H9 (cell line): Measurements from ENCODE around the gene ANK3. TPM values are rescaled to one million over a fixed set of nuclear protein-coding genes. Genes with fewer than 3 reads are reported as not detected.

ENCODE experiments used
- DNase-seq: peaks from one replicate; pipeline ENCODE4 v3.0.0-alpha.2; 2017
- H2AFZ ChIP-seq: one replicate; pipeline ENCODE4 v1.6.1; 2013; ENCODE audit warnings: mild to moderate bottlenecking, low read length, control low read depth, moderate library complexity
- H2AK5ac ChIP-seq: 2 replicates; pipeline ENCODE4 v1.6.1; 2013; ENCODE audit warnings: low read length, control low read depth, mixed read lengths; ENCODE audit not compliant: insufficient read length
- H2BK120ac ChIP-seq: one replicate; pipeline ENCODE4 v1.6.1; 2013; ENCODE audit warnings: low read depth, mild to moderate bottlenecking, low read length, control low read depth, inconsistent platforms; ENCODE audit not compliant: poor library complexity, severe bottlenecking
- H2BK12ac ChIP-seq: 2 replicates; pipeline ENCODE4 v1.6.1; 2013; ENCODE audit warnings: low read length, control low read depth, mixed read lengths, low read depth; ENCODE audit not compliant: insufficient read length
- H2BK15ac ChIP-seq: 2 replicates; pipeline ENCODE4 v1.6.1; 2013; ENCODE audit warnings: low read depth, low read length, control low read depth
- H2BK20ac ChIP-seq: one replicate; pipeline ENCODE4 v1.6.1; 2013; ENCODE audit warnings: low read depth, mild to moderate bottlenecking, low read length, control low read depth, inconsistent platforms; ENCODE audit not compliant: poor library complexity, severe bottlenecking
- H2BK5ac ChIP-seq: 2 replicates; pipeline ENCODE4 v1.6.1; 2013; ENCODE audit warnings: low read length, control low read depth, mixed read lengths; ENCODE audit not compliant: insufficient read length
- H3K14ac ChIP-seq: 2 replicates; pipeline ENCODE4 v1.6.1; 2013; ENCODE audit warnings: low read length, control low read depth; ENCODE audit not compliant: insufficient read depth
- H3K18ac ChIP-seq: 2 replicates; pipeline ENCODE4 v1.6.1; 2013; ENCODE audit warnings: low read depth, mild to moderate bottlenecking, mixed read lengths, low read length, control low read depth; ENCODE audit not compliant: insufficient read length
- H3K23ac ChIP-seq: 2 replicates; pipeline ENCODE4 v1.6.1; 2013; ENCODE audit warnings: low read length, control low read depth, mixed read lengths, low read depth; ENCODE audit not compliant: insufficient read length
- H3K23me2 ChIP-seq: 2 replicates; pipeline ENCODE4 v1.6.1; 2013; ENCODE audit warnings: low read depth, mild to moderate bottlenecking, mixed read lengths, low read length, control low read depth; ENCODE audit not compliant: insufficient read length, poor library complexity, severe bottlenecking
- H3K27ac ChIP-seq: 2 replicates; pipeline ENCODE4 v1.5.1; 2013; ENCODE audit warnings: low read length, control low read depth, mixed read lengths, low read depth; ENCODE audit not compliant: insufficient read length
- H3K27me3 ChIP-seq: 2 replicates; pipeline ENCODE4 v1.6.1; 2013; ENCODE audit warnings: low read length, control low read depth, inconsistent platforms; ENCODE audit not compliant: insufficient read depth
- H3K4ac ChIP-seq: 2 replicates; pipeline ENCODE4 v1.6.1; 2013; ENCODE audit warnings: low read depth, mild to moderate bottlenecking, control low read depth, inconsistent platforms, low read length, moderate library complexity
- H3K4me1 ChIP-seq: 2 replicates; pipeline ENCODE4 v1.6.1; 2013; ENCODE audit warnings: low read length, control low read depth, inconsistent platforms; ENCODE audit not compliant: insufficient read depth
- H3K4me2 ChIP-seq: 2 replicates; pipeline ENCODE4 v1.6.1; 2013; ENCODE audit warnings: low read length, control low read depth, mixed read lengths; ENCODE audit not compliant: insufficient read length, insufficient read depth
- H3K56ac ChIP-seq: 2 replicates; pipeline ENCODE4 v1.6.1; 2013; ENCODE audit warnings: low read depth, mild to moderate bottlenecking, mixed read lengths, low read length, control low read depth; ENCODE audit not compliant: insufficient read length
- H3K79me1 ChIP-seq: 2 replicates; pipeline ENCODE4 v1.6.1; 2013; ENCODE audit warnings: low read depth, mild to moderate bottlenecking, moderate library complexity, low read length, control low read depth, inconsistent platforms; ENCODE audit not compliant: insufficient read depth, poor library complexity, severe bottlenecking
- H3K79me2 ChIP-seq: 2 replicates; pipeline ENCODE4 v1.6.1; 2013; ENCODE audit warnings: low read length, control low read depth, inconsistent platforms; ENCODE audit not compliant: insufficient read depth
- H3K9ac ChIP-seq: 2 replicates; pipeline ENCODE4 v1.6.1; 2013; ENCODE audit warnings: low read length, control low read depth, mixed read lengths; ENCODE audit not compliant: insufficient read length; ENCODE audit errors: extremely low read depth
- H3K9me3 ChIP-seq: one replicate; pipeline ENCODE4 v1.6.1; 2013; ENCODE audit warnings: low read depth, low read length, inconsistent platforms; ENCODE audit not compliant: control insufficient read depth
- H3T11ph ChIP-seq: one replicate; pipeline ENCODE4 v1.6.1; 2013; ENCODE audit warnings: mild to moderate bottlenecking, low read length, control low read depth, inconsistent platforms
- H4K20me1 ChIP-seq: one replicate; pipeline ENCODE4 v1.6.1; 2013; ENCODE audit not compliant: control insufficient read depth, insufficient read length, insufficient read depth
- H4K5ac ChIP-seq: 2 replicates; pipeline ENCODE4 v1.6.1; 2013; ENCODE audit warnings: low read depth, mild to moderate bottlenecking, mixed read lengths, low read length, control low read depth; ENCODE audit not compliant: insufficient read length
- H4K8ac ChIP-seq: replicated peaks from 2 replicates; pipeline ENCODE4 v1.6.1; 2013; ENCODE audit warnings: low read length, control low read depth, mixed read lengths, low read depth; ENCODE audit not compliant: insufficient read length
- H4K91ac ChIP-seq: 2 replicates; pipeline ENCODE4 v1.6.1; 2013; ENCODE audit warnings: low read depth, mild to moderate bottlenecking, moderate library complexity, mixed read lengths, low read length, control low read depth; ENCODE audit not compliant: insufficient read length
- H3K27ac Mint-ChIP-seq, 3 experiments: 2 replicates in 2 of 3; 3 replicates in 1 of 3; pipeline ENCODE4 v1.8.0; 2020 to 2021; ENCODE audit warnings: mixed read lengths in 3 of 3, mild to moderate bottlenecking in 1 of 3, moderate library complexity in 1 of 3
- H3K27me3 Mint-ChIP-seq: 2 replicates; pipeline ENCODE4 v1.8.0; 2021; ENCODE audit warnings: low read depth, mild to moderate bottlenecking, moderate library complexity, mixed read lengths
- H3K36me3 Mint-ChIP-seq, 3 experiments: 2 replicates in 2 of 3; 3 replicates in 1 of 3; pipeline ENCODE4 v1.8.0; 2020 to 2021; ENCODE audit warnings: low read depth in 3 of 3, mixed read lengths in 3 of 3; ENCODE audit not compliant: insufficient read depth in 1 of 3
- H3K4me1 Mint-ChIP-seq, 2 experiments: 2 replicates each; pipeline ENCODE4 v1.8.0; 2020; ENCODE audit warnings: mixed read lengths in 2 of 2
- H3K4me3 Mint-ChIP-seq, 2 experiments: 2 replicates in 1 of 2; 3 replicates in 1 of 2; pipeline ENCODE4 v1.8.0; 2020 to 2021; ENCODE audit warnings: mild to moderate bottlenecking in 2 of 2, mixed read lengths in 2 of 2, moderate library complexity in 1 of 2
- H3K9me3 Mint-ChIP-seq, 2 experiments: 2 replicates in 1 of 2; 3 replicates in 1 of 2; pipeline ENCODE4 v1.8.0; 2020; ENCODE audit warnings: mild to moderate bottlenecking in 2 of 2, mixed read lengths in 2 of 2, moderate library complexity in 1 of 2
- WGBS: extraction: QIAGEN DNeasy Blood & Tissue Kit; methylation state at CpG from one replicate; pipeline ENCODE4 v1.1.7; 2013; ENCODE audit warnings: missing lambda C conversion rate, low lambda C conversion rate, mixed read lengths; ENCODE audit not compliant: insufficient read length; ENCODE audit errors: extremely low coverage; 5-methylcytosine and 5-hydroxymethylcytosine counted together
- total RNA-seq: library from RNA; stranded (reverse); gene quantifications from 2 replicates; pipeline ENCODE4 v1.2.1, GENCODE V29; 2021
- TF ChIP-seq, protein P1 (sequence below): fragments of 200-600 bp; sonication (generic); conservative IDR thresholded peaks from 3 replicates; pipeline ENCODE4 v1.8.0; 2021; ENCODE audit warnings: antibody characterized with exemption, mild to moderate bottlenecking

Gene ANK3
- total RNA-seq, 1 experiment from 2014 or later = 59.6 TPM

DNA sequence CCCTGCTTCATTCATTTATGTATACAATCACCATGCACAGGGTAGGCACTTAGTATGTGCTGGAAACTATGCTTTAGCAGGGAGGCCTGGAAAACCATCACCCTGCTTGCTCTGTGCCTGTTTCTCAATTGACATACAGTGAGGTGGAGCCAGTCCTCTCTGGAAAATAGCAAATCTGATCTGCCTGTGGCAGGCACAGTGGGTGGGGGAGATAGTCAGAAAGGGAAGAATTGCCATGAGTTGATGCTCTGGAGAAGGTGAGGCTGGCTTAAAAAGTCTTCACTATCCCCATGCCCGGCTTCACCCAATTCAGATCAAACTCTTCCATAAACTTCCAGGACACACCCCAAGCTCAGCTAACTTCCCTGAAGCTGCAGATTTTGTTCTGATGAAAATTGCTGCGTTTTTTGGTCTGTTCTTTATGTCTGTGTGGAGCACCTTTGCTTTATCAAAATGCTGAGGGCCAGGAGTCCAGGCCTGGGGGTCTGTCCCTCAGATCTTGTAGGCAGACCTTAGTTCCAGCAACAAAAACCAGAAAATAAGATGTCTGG, 84.8 kb downstream of the ANK3 start:
- H3K23ac ChIP-seq = no peak overlapping the region
- no peaks in the 10 kb centered on the region for H3K27me3 ChIP-seq
- H2AK5ac ChIP-seq = no peak overlapping the region
- no peak for DNase-seq
- Mint-ChIP-seq H3K4me3 (no peak overlapping the region), H3K27me3 (no peaks in the 10 kb centered on the region), H3K27ac (peak overlapping the region in 1 of 3 experiments; percentile 1; a peak in 2 of 7 replicates), H3K4me1 (peaks cover 13 to 17% of the 10 kb centered on the region in 2 experiments), H3K9me3 (no peaks in the 10 kb centered on the region), H3K36me3 (no peaks in the 10 kb centered on the region)
- H3K56ac ChIP-seq = no peak overlapping the region
- H2BK15ac ChIP-seq = no peak overlapping the region
- H3K79me2 ChIP-seq = no peaks in the 10 kb centered on the region
- H2BK12ac ChIP-seq = no peak overlapping the region
- H4K5ac ChIP-seq = no peak overlapping the region
- H3K9me3 ChIP-seq = no peaks in the 10 kb centered on the region
- no peak overlapping the region for H2BK20ac ChIP-seq
- no peaks in the 10 kb centered on the region for H4K20me1 ChIP-seq
- H3K18ac ChIP-seq = no peak overlapping the region
- no peak overlapping the region for H4K8ac ChIP-seq
- H2BK120ac ChIP-seq = no peak overlapping the region
- no peak overlapping the region for H3T11ph ChIP-seq
- no peak overlapping the region for H3K27ac ChIP-seq
- TF ChIP-seq, protein P1, sequence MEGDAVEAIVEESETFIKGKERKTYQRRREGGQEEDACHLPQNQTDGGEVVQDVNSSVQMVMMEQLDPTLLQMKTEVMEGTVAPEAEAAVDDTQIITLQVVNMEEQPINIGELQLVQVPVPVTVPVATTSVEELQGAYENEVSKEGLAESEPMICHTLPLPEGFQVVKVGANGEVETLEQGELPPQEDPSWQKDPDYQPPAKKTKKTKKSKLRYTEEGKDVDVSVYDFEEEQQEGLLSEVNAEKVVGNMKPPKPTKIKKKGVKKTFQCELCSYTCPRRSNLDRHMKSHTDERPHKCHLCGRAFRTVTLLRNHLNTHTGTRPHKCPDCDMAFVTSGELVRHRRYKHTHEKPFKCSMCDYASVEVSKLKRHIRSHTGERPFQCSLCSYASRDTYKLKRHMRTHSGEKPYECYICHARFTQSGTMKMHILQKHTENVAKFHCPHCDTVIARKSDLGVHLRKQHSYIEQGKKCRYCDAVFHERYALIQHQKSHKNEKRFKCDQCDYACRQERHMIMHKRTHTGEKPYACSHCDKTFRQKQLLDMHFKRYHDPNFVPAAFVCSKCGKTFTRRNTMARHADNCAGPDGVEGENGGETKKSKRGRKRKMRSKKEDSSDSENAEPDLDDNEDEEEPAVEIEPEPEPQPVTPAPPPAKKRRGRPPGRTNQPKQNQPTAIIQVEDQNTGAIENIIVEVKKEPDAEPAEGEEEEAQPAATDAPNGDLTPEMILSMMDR = no peak
- H2BK5ac ChIP-seq = no peak overlapping the region
- no peak overlapping the region for H3K14ac ChIP-seq
- no CpG with 5 or more reads among the region's 2 CpGs for WGBS
- H3K9ac ChIP-seq = no peak overlapping the region
- H2AFZ ChIP-seq = no peak overlapping the region
- H3K4ac ChIP-seq = no peak overlapping the region
- no peak overlapping the region for H4K91ac ChIP-seq
- no peak overlapping the region for H3K4me2 ChIP-seq
- H3K79me1 ChIP-seq = no peaks in the 10 kb centered on the region
- H3K4me1 ChIP-seq = peaks cover 5% of the 10 kb centered on the region
- H3K23me2 ChIP-seq = no peaks in the 10 kb centered on the region
